SK-N-SH treated with all-trans-retinoic acid at 6 μM for 48 hours (cell line): Measurements from ENCODE around the gene INSYN2B.

Experiments
- ATAC-seq: fragments of 200-7000 bp; cut with Tn5 transposase; 3 replicates; pipeline ENCODE4 v1.9.1; 2020; ENCODE audit warnings: mild to moderate bottlenecking, moderate library complexity
- ARNTL ChIP-seq: fragments of 450-650 bp; formaldehyde crosslinking; IDR thresholded peaks from 2 replicates; pipeline ENCODE4 v1.5.0; 2020; ENCODE audit warnings: low read depth, mild to moderate bottlenecking, moderate library complexity, borderline replicate concordance
- CSDC2 ChIP-seq: fragments of 250-450 bp; sonication (Bioruptor Pico); IDR thresholded peaks from 2 replicates; pipeline ENCODE4 v1.5.0; 2020; ENCODE audit warnings: mild to moderate bottlenecking, moderate library complexity
- CSRNP3 ChIP-seq: fragments of 250-450 bp; sonication (Bioruptor Pico); IDR thresholded peaks from 2 replicates; pipeline ENCODE4 v1.5.1; 2021; ENCODE audit warnings: mild to moderate bottlenecking, moderate library complexity
- ESRRG ChIP-seq: fragments of 250-450 bp; sonication (Bioruptor Pico); IDR thresholded peaks from 2 replicates; pipeline ENCODE4 v1.6.1; 2021; ENCODE audit warnings: mild to moderate bottlenecking
- OSR1 ChIP-seq: fragments of 250-450 bp; sonication (Bioruptor Pico); IDR thresholded peaks from 2 replicates; pipeline ENCODE4 v1.8.0; 2022; ENCODE audit warnings: moderate library complexity, mild to moderate bottlenecking, inconsistent platforms
- PATZ1 ChIP-seq: fragments of 250-450 bp; sonication (Bioruptor Pico); IDR thresholded peaks from 2 replicates; pipeline ENCODE4 v1.8.0; 2020; ENCODE audit warnings: mild to moderate bottlenecking, moderate library complexity, borderline replicate concordance
- POU6F1 ChIP-seq: fragments of 250-450 bp; sonication (Bioruptor Pico); IDR thresholded peaks from 2 replicates; pipeline ENCODE4 v1.8.0; 2021; ENCODE audit warnings: low read depth, mild to moderate bottlenecking, moderate library complexity, borderline replicate concordance
- PPARA ChIP-seq: fragments of 250-450 bp; sonication (Bioruptor Pico); IDR thresholded peaks from 2 replicates; pipeline ENCODE4 v1.5.0; 2020; ENCODE audit warnings: mild to moderate bottlenecking, borderline replicate concordance
- RARB ChIP-seq: fragments of 250-450 bp; sonication (Bioruptor Pico); IDR thresholded peaks from 2 replicates; pipeline ENCODE4 v1.8.0; 2021; ENCODE audit warnings: mild to moderate bottlenecking, moderate library complexity
- SNAI2 ChIP-seq: fragments of 250-450 bp; sonication (Bioruptor Pico); IDR thresholded peaks from 2 replicates; pipeline ENCODE4 v1.5.0; 2020; ENCODE audit warnings: mild to moderate bottlenecking, moderate library complexity
- TCF4 ChIP-seq: fragments of 250-450 bp; sonication (Bioruptor Pico); IDR thresholded peaks from 2 replicates; pipeline ENCODE4 v1.8.0; 2021; ENCODE audit warnings: mild to moderate bottlenecking, moderate library complexity, borderline replicate concordance
- TOX ChIP-seq: fragments of 250-450 bp; sonication (Bioruptor Pico); IDR thresholded peaks from 2 replicates; pipeline ENCODE4 v1.8.0; 2021; ENCODE audit warnings: mild to moderate bottlenecking, moderate library complexity, borderline replicate concordance
- ZC3H10 ChIP-seq: fragments of 250-450 bp; sonication (Bioruptor Pico); IDR thresholded peaks from 2 replicates; pipeline ENCODE4 v1.5.1; 2021; ENCODE audit warnings: mild to moderate bottlenecking, moderate library complexity
- ZNF70 ChIP-seq: fragments of 450-650 bp; formaldehyde crosslinking; IDR thresholded peaks from 2 replicates; pipeline ENCODE4 v1.5.0; 2020; ENCODE audit warnings: mild to moderate bottlenecking, moderate library complexity
- ZNF8 ChIP-seq: fragments of 450-650 bp; formaldehyde crosslinking; IDR thresholded peaks from 2 replicates; pipeline ENCODE4 v1.5.0; 2020; ENCODE audit warnings: mild to moderate bottlenecking, moderate library complexity
- TF ChIP-seq, protein P1 (sequence below): fragments of 250-450 bp; sonication (Bioruptor Pico); IDR thresholded peaks from 2 replicates; pipeline ENCODE4 v1.5.0; 2020; ENCODE audit warnings: mild to moderate bottlenecking, moderate library complexity

INSYN2B gene

DNA sequence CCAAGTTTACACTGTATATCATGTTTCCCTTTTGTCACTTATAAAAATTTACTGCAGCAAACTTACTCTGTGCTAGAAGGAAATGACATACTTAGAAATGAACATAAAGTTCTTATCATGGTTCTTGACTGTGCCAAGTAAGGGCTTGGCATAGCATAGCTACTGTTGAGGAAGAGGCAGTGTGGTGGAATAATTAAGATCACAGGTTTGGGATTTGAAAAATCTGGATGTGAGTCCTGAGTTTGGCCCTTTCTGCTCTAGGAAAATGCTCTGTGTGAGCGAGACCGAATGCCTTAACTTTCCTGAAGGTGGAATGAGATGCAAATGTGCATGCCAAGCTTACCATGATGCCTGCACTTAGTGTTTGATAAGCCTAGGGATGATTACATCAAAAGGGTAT is 99.5 kb downstream of the INSYN2B start (continued):
- TF ChIP-seq CSRNP3: no peak

DNA sequence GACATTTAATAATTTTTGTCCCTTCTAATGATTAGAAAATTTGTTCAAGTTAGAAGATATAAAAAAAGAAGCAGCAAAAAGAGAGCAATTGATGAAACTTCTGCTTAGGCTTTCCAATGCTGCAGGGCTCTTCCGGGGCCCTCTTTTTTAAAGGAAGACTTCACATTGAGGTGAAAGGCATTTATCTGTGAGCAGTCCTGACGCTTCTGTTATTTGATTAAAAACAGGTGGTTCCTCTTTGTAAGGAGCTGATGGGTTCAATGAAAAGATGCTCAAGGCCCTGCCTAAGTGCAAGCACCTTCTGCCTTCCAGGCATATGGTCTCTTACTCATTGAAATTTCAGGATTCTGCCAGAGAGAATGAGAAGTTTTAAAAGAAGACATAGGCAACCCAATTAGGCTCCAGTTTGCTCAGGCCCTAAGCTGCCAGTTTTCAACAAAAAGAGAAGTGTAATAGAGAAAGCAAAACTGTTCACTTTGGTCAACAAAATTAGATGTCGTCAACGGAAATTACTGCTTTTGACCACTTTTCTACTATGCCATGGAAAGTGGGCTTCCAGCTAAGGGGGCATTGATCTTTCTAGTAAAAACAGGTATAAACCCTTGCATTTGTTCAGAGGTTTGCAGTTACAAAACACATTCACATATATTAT is 100.2 kb downstream of the INSYN2B start:
- ATAC-seq: no peak
- TF ChIP-seq PATZ1 (CRISPR knock-in tag): no peak
- no peak for TF ChIP-seq CSDC2 (CRISPR knock-in tag)
- no peak for TF ChIP-seq ZNF8 (CRISPR knock-in tag)
- TF ChIP-seq ZNF70: no peak
- TF ChIP-seq, protein P1, sequence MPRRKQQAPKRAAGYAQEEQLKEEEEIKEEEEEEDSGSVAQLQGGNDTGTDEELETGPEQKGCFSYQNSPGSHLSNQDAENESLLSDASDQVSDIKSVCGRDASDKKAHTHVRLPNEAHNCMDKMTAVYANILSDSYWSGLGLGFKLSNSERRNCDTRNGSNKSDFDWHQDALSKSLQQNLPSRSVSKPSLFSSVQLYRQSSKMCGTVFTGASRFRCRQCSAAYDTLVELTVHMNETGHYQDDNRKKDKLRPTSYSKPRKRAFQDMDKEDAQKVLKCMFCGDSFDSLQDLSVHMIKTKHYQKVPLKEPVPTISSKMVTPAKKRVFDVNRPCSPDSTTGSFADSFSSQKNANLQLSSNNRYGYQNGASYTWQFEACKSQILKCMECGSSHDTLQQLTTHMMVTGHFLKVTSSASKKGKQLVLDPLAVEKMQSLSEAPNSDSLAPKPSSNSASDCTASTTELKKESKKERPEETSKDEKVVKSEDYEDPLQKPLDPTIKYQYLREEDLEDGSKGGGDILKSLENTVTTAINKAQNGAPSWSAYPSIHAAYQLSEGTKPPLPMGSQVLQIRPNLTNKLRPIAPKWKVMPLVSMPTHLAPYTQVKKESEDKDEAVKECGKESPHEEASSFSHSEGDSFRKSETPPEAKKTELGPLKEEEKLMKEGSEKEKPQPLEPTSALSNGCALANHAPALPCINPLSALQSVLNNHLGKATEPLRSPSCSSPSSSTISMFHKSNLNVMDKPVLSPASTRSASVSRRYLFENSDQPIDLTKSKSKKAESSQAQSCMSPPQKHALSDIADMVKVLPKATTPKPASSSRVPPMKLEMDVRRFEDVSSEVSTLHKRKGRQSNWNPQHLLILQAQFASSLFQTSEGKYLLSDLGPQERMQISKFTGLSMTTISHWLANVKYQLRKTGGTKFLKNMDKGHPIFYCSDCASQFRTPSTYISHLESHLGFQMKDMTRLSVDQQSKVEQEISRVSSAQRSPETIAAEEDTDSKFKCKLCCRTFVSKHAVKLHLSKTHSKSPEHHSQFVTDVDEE (CRISPR knock-in tag): no peak

- no peak for ATAC-seq
- TF ChIP-seq POU6F1 (CRISPR knock-in tag) (no peak), ARNTL (CRISPR knock-in tag) (no peak), SNAI2 (CRISPR knock-in tag) (no peak), RARB (no peak), ZNF8 (CRISPR knock-in tag) (no peak)
- TF ChIP-seq, protein P1 (CRISPR knock-in tag): no peak
Measured at GRCh38 chr5:169876386-169876785, 103.9 kb downstream of the INSYN2B start.

- no peak for TF ChIP-seq PPARA
- no peak for TF ChIP-seq TCF4 (CRISPR knock-in tag)
- TF ChIP-seq CSRNP3: no peak
- no peak for TF ChIP-seq CSDC2 (CRISPR knock-in tag)
- TF ChIP-seq ARNTL (CRISPR knock-in tag): no peak
- no peak for TF ChIP-seq SNAI2 (CRISPR knock-in tag)
- no peak for TF ChIP-seq TOX (CRISPR knock-in tag)
- TF ChIP-seq POU6F1 (CRISPR knock-in tag): no peak
- no peak for TF ChIP-seq OSR1 (CRISPR knock-in tag)
- no peak for TF ChIP-seq ESRRG (CRISPR knock-in tag)
- no peak for TF ChIP-seq ZC3H10 (CRISPR knock-in tag)
- TF ChIP-seq ZNF70: no peak
- no peak for ATAC-seq
Measured at GRCh38 chr5:169875731-169876130, 104.6 kb downstream of the INSYN2B start.
